AG09319 (cell line): ENCODE results near the gene ASPN.
"Not testable (repeated sequence)": the region's sequence is repeated elsewhere in the genome, so short reads cannot be mapped to it uniquely, and the experiment has no call there.

Source experiments
- DNase-seq: peaks from one replicate; pipeline ENCODE4 v3.0.0-alpha.2; 2010; ENCODE audit warnings: low read depth; ENCODE audit errors: extremely low read depth
- CTCF ChIP-seq: IDR thresholded peaks from 2 replicates; pipeline ENCODE4 v1.5.1; 2011; ENCODE audit warnings: low read depth, mild to moderate bottlenecking, inconsistent platforms, low read length, moderate library complexity

The ASPN gene

DNA sequence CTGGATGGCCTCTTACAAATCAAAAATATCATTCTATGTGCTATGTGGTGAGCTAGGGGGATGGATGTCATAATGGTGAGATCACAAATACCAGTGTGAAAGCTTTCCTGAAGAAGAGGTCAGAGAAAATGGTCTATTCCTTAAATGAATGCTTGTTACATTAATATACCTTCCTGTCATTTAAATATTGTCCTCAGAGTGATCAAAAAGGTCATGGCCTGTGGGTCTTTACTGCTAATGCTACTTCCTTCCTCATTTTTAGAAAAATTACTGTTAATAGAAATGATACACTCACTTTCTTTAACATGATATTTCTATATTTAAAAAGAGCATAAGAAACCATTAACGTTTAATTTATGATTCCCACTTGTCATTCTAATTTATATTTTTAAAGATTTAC, 67.7 kb downstream of the ASPN start:
- DNase-seq = no peak
- no peak for TF ChIP-seq CTCF

- not testable (repeated sequence) for DNase-seq
These were observed 71.1 kb downstream of the ASPN start for GRCh38 chr9:92411157-92411556.

DNA sequence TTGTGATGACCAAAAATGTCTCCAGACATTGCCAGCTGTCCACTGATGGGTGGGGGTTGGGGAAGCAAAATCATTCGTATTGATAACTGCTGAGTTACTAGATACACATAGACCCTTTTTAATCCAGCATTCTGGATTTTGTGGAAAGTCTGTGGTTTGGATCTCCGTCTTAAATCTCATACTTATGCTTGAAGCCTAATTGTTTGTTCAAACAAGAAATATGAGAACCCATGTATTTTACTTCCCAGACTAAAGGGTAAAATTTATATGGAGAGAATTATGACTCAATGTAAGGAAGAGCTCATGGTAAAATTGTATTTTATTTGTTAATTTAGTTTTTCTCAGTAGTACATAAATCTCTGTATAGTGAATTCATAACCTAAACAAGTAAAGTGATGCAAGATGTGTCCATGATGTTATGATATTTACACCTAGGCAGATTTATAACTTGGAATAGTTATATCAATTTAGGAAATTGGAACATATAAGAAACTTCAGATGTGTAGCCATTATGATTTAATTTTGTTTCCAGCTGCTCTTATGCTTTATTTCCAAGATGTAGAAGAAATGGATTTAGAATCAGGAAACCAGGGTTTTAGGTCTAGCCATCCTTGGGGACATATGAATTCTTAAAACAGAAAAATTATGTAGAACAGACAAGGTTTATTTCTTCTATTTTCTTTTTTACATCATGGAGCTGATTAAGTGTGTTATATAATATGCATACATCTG, 73.4 kb downstream of the ASPN start:
- no peak for TF ChIP-seq CTCF
- no peak for DNase-seq

DNA sequence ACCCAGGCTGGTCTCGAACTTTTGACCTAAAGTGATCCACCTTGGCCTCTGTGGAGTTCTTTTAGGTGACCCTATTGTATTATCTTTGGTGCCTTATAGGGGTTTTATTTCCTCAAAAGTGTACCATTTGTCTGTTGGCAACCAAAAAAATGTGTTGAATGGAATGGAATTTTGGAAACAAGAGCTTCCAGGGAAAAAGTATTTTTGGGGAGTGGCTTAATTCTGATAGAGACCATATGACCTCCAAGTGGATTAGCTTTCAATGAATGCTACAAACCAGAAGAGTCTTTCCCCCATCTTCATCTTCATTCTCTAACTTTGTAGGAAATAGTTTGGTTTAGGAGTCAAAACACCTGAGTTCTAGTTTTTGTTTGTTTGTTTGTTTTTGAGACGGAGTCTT, 74.5 kb downstream of the ASPN start:
- DNase-seq = no peak
- TF ChIP-seq CTCF = no peak

GRCh38 chr9:92406477-92406876, 75.8 kb downstream of the ASPN start:
- no peak for DNase-seq
- no peak for TF ChIP-seq CTCF
